Measurements from ENCODE around the gene NUFIP1.

DNA sequence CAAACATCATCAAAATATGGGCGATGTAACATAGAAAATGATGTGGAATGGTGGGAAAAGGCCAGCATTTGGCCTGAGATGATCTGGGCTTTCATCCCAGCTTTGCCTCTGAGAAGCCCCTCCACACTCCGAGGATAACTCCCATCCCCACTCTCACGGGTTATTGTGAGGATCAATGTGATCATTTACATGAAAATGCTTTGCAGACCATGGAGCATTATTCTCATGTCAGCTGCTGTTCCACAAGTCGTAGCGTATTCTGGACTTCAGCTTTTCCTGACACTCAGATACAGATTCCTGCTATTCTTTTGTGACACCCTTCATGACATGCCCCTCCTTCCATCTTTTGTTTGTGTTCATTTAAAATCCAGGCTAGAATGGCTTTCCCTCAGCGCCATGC is 86.5 kb downstream of the NUFIP1 start:
- TF ChIP-seq POLR2A (IDR thresholded peaks at IDR 0.05; ENCODE audit: control extremely low read depth in 1 of 2, low read depth in 2 of 2, low read length in 2 of 2) (no peak), CBX5 (IDR thresholded peaks at IDR 0.05; ENCODE audit: low read depth, low read length) (no peak), KDM1A (IDR thresholded peaks at IDR 0.05; ENCODE audit: borderline replicate concordance, low read length) (no peak)
